PC-3 (cell line): ENCODE data around the gene NUP93.

Experiments
- CTCF ChIP-seq: fragments of 300-600 bp; sonication (generic); conservative IDR thresholded peaks from 2 replicates; pipeline ENCODE4 v1.5.1; 2017; ENCODE audit warnings: antibody characterized with exemption, low read depth, mild to moderate bottlenecking, low read length
- EZH2 ChIP-seq: fragments of 300-600 bp; sonication (generic); IDR thresholded peaks from one replicate; pipeline ENCODE4 v1.6.1; 2017; ENCODE audit warnings: antibody characterized with exemption, mild to moderate bottlenecking, low read length; ENCODE audit not compliant: unreplicated experiment
- EZH2phosphoT487 ChIP-seq: fragments of 300-600 bp; sonication (generic); IDR thresholded peaks from 2 replicates; pipeline ENCODE4 v1.6.1; 2018; ENCODE audit warnings: mild to moderate bottlenecking, antibody characterized with exemption, low read length, borderline replicate concordance

- no peak for TF ChIP-seq CTCF
- no peak for TF ChIP-seq EZH2
- no peak for TF ChIP-seq EZH2phosphoT487
These were observed 129.7 kb downstream of the NUP93 start for GRCh38 chr16:56859636-56860035.
